AG04449 (cell line): ENCODE data around the gene LMTK2.

Source experiments
- CTCF ChIA-PET: fragments of 350-600 bp; formaldehyde crosslinking; extraction: SDS; loops from one replicate; lab custom pipeline; 2021; ENCODE audit warnings: antibody characterized with exemption; lab: Yijun Ruan, JAX
- POLR2A ChIA-PET: fragments of 400-600, 350-600 bp; formaldehyde crosslinking; extraction: SDS; loops from one replicate; lab custom pipeline; 2020; ENCODE audit warnings: antibody characterized with exemption, inconsistent platforms; lab: Yijun Ruan, JAX
- DNase-seq: peaks from one replicate; pipeline ENCODE4 v3.0.0-alpha.2; 2010; ENCODE audit warnings: low read depth, low spot score
- H3K4me3 ChIP-seq: 2 replicates; pipeline ENCODE4 v1.5.1; 2011; ENCODE audit warnings: low read depth, mild to moderate bottlenecking, control low read depth, low read length
- CTCF ChIP-seq: IDR thresholded peaks from one replicate; pipeline ENCODE4 v1.5.1; 2011; ENCODE audit warnings: mild to moderate bottlenecking, moderate library complexity, low read length, control low read depth, inconsistent platforms; ENCODE audit not compliant: insufficient read depth; ENCODE audit errors: missing control alignments

The LMTK2 gene

GRCh38 chr7:98233219-98234070 is 126.8 kb downstream of the LMTK2 start:
- ChIA-PET POLR2A (no interaction called here), CTCF (interaction anchor here (1.5 kb wide), 1 partner anchor 11 kb away, joined by 5 read pairs; no protein-coding TSS in a partner anchor)
- no peak for DNase-seq
- no peak for TF ChIP-seq CTCF
- H3K4me3 ChIP-seq: no peak overlapping the region

GRCh38 chr7:98234429-98235147 is 127.9 kb downstream of the LMTK2 start:
- H3K4me3 ChIP-seq: no peak overlapping the region
- CTCF ChIA-PET: interaction anchor here (1.1 to 1.5 kb wide), 3 partner anchors 10 to 15 kb away, joined by 3 to 5 read pairs (median 3); no protein-coding TSS in a partner anchor
- TF ChIP-seq CTCF: peak; percentile 2
- DNase-seq: no peak
- POLR2A ChIA-PET: interaction anchor here (0.6 kb wide), 1 partner anchor 22 kb away, joined by 4 read pairs; no protein-coding TSS in a partner anchor

GRCh38 chr7:98235901-98236300 is 129.2 kb downstream of the LMTK2 start:
- no peak for TF ChIP-seq CTCF
- no peak overlapping the region for H3K4me3 ChIP-seq
- ChIA-PET POLR2A (no interaction called here), CTCF (no interaction called here)
- no peak for DNase-seq

- DNase-seq: no peak
- no peak overlapping the region for H3K4me3 ChIP-seq
- CTCF ChIA-PET: no interaction called here
- no peak for TF ChIP-seq CTCF
- POLR2A ChIA-PET: no interaction called here
Observed at GRCh38 chr7:98236355-98237185, 129.9 kb downstream of the LMTK2 start.

GRCh38 chr7:98238076-98238475 is 131.4 kb downstream of the LMTK2 start:
- TF ChIP-seq CTCF: no peak
- ChIA-PET POLR2A (no interaction called here), CTCF (no interaction called here)
- DNase-seq: no peak
- H3K4me3 ChIP-seq: no peak overlapping the region

- TF ChIP-seq CTCF: no peak
- ChIA-PET POLR2A (no interaction called here), CTCF (interaction anchor here (0.7 to 1.2 kb wide), 2 partner anchors 10 to 217 kb away, joined by 3 read pairs; no protein-coding TSS in a partner anchor)
Observed at GRCh38 chr7:98238976-98239375, 132.3 kb downstream of the LMTK2 start.

More at GRCh38 chr7:98238976-98239375, 132.3 kb downstream of the LMTK2 start:
- H3K4me3 ChIP-seq: no peak overlapping the region
- DNase-seq: no peak
